ENCODE measurements around the gene FAM216A. TPM values are rescaled to one million over a fixed set of nuclear protein-coding genes. Genes with fewer than 3 reads are reported as not detected.

FAM216A gene
- total RNA-seq, 2 donors from 2014 or later, result 3.2 to 3.5 TPM

DNA sequence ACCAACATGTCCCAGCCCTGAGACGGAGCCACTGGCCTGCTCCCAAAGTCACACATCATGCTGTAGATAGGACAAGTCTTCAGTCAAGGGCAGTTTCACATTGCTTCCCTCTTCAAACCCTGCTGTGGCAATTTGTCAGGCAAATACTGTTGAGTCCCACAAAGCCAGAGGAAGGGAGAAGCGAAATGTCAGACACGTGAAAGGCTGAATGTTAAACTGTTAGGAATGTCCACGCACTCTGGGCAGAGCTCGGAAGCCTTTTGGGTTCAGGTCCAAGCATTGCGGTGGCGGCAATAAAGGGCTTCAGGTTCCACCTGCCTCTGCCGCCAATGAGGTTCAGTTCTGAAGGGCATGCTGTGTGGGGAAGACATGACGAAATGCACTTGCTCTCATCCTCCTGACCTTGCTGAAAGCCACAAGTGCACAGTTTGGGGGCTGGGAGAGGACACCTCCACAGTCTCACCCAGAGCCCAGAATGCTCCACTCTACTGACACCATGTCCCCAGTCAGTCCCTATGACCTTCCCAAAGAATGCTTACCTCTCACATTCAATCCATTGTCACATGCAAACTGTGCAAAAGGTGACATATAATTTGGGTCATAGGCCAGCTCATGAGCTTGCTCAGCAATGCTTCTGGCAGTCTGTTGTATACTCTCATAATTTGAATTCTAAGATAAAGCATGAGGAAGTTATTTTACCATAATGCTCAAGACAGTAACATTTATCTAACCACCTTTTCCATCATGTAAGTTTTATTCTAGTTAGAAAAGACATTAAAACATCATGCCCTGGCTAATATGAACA is 69.2 kb downstream of the FAM216A start:
- Mint-ChIP-seq H3K27ac (no peak overlapping the region), H3K4me3 (no peak overlapping the region), H3K36me3 (ENCODE audit: low read depth) (peaks cover 2% of the 10 kb centered on the region), H3K4me1 (peaks cover 2% of the 10 kb centered on the region), H3K27me3 (no peaks in the 10 kb centered on the region)
- ATAC-seq (no peak), DNase-seq (no peak)
- H3K9me3 ChIP-seq (ENCODE audit: control insufficient read depth, low read length, poor library complexity, severe bottlenecking), result no peaks in the 10 kb centered on the region

DNA sequence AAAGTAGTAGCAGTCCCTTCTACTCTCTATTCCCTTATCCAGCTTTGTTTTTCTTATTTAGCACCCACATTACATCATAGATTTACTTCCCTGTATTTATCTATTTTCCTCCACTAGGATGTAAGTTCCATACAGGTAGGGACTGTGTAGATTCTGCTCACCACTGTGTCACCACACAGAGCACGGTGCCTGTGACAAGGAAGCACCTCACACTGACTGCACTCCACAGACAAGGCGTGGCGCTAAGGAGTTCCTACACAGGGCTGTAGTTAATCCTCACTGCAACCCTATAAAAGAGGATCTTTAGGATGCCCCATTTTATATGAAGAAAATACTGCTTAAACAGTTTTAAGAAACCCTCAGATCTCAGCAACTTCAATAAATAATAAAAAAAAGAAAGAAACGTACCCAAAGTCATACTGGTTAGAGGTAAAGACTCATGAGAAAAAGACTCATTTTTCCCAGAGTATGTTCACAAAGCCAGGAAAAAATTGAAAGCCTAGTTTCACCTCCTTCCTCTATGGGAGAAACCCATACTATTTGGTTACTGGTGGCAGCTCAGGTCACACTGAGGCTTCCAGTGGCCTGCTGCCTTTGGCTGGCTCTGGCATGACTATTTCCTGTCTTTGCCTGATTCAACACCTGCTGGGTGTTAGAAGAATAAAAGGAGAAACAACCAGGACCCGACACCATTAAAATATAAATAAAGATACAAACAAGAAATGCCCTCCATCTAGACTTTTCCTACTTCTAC is 70.4 kb downstream of the FAM216A start:
- no peak for DNase-seq
- H3K36me3 Mint-ChIP-seq (ENCODE audit: low read depth), result peaks cover 2% of the 10 kb centered on the region
- H3K27me3 Mint-ChIP-seq, result no peaks in the 10 kb centered on the region
- H3K4me3 Mint-ChIP-seq, result peak overlapping the region; percentile 63
- no peak for ATAC-seq
- H3K27ac Mint-ChIP-seq, result peak overlapping the region; percentile 45
- peaks cover 6% of the 10 kb centered on the region for H3K4me1 Mint-ChIP-seq
- no peaks in the 10 kb centered on the region for H3K9me3 ChIP-seq (ENCODE audit: control insufficient read depth, low read length, poor library complexity, severe bottlenecking)

Other genes starting within 250 kb of the FAM216A start
- 100 to 1,000 TPM; 109 to 116 TPM for gene ATP2A2, start 187.6 kb upstream of the FAM216A start, total RNA-seq
- gene ANAPC7, start 65.1 kb upstream of the FAM216A start, total RNA-seq, result 10 to 100 TPM; 40.1 to 42.6 TPM
- 100 to 1,000 TPM; 196 to 225 TPM for gene ARPC3, start 18.5 kb upstream of the FAM216A start, total RNA-seq
- gene GPN3, start 588 bp upstream of the FAM216A start, total RNA-seq, result 1 to 10 TPM; 4.4 to 5.2 TPM
- 10 to 100 TPM; 81.0 to 96.3 TPM for gene VPS29, start 33.3 kb downstream of the FAM216A start, total RNA-seq
- under 1 TPM; 0.37 to 0.62 TPM for gene RAD9B, start 33.5 kb downstream of the FAM216A start, total RNA-seq
- 10 to 100 TPM; 45.5 to 49.4 TPM for gene PPTC7, start 114.5 kb downstream of the FAM216A start, total RNA-seq
- 1 to 10 TPM; 5.0 to 8.5 TPM for gene TCTN1, start 145.3 kb downstream of the FAM216A start, total RNA-seq
- gene HVCN1, start 220.3 kb downstream of the FAM216A start, total RNA-seq, result 1 to 10 TPM; 4.6 to 8.8 TPM